Activated naive CD8-positive, alpha-beta T cell treated with anti-CD3 and anti-CD28 coated beads, Interleukin-2, amount 50 U/mL, for 24 hours (primary cell): ENCODE results near the gene ITPR3.

Source experiments
- ATAC-seq: fragments of 150-1000 bp; cut with Tn5 transposase; one replicate; pipeline ENCODE4 v1.10.0; 2021
- DNase-seq: peaks from one replicate; pipeline ENCODE4 v3.0.0; 2021
- H3K27ac Mint-ChIP-seq: one replicate; pipeline ENCODE4 v1.8.0; 2021; ENCODE audit warnings: mild to moderate bottlenecking, mixed read lengths
- H3K27me3 Mint-ChIP-seq: one replicate; pipeline ENCODE4 v1.8.0; 2021; ENCODE audit warnings: mixed read lengths
- H3K36me3 Mint-ChIP-seq: one replicate; pipeline ENCODE4 v1.8.0; 2021; ENCODE audit warnings: low read depth, mixed read lengths
- H3K4me1 Mint-ChIP-seq: one replicate; pipeline ENCODE4 v1.8.0; 2021; ENCODE audit warnings: mixed read lengths
- H3K4me3 Mint-ChIP-seq: one replicate; pipeline ENCODE4 v1.8.0; 2021; ENCODE audit warnings: mild to moderate bottlenecking, moderate library complexity, mixed read lengths
- H3K9me3 Mint-ChIP-seq: one replicate; pipeline ENCODE4 v1.8.0; 2021; ENCODE audit warnings: mixed read lengths

ITPR3 gene

DNA sequence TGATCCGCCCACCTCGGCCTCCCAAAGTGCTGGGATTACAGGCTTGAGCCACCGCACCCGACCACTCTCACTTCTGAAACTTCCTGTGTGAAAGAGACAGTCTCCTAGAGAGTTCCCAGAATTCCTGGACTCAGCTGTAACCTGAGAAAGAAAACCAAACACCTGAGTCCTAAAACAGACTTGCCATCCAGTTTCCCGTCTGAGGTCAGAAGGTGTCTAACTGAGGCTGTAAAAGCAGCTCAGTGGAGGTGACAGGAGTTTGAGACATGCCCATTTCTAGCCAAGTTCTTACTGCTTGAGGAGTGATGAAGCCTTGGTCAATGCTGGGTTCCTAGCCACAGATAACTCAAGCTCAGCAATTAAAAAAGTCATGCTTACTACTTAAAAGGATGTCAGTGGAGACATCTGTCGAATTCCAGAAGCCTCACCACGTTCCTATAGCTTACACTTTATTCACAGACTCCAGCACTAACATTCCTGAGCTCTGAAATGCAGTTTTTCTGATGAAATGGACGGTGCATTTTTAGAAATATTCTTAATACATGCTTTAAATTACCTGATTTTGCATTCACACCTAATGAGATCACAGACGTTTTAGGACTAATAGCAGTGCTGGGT, 84.3 kb downstream of the ITPR3 start:
- peaks cover 37% of the 10 kb centered on the region for H3K4me1 Mint-ChIP-seq
- DNase-seq, result no peak

DNA sequence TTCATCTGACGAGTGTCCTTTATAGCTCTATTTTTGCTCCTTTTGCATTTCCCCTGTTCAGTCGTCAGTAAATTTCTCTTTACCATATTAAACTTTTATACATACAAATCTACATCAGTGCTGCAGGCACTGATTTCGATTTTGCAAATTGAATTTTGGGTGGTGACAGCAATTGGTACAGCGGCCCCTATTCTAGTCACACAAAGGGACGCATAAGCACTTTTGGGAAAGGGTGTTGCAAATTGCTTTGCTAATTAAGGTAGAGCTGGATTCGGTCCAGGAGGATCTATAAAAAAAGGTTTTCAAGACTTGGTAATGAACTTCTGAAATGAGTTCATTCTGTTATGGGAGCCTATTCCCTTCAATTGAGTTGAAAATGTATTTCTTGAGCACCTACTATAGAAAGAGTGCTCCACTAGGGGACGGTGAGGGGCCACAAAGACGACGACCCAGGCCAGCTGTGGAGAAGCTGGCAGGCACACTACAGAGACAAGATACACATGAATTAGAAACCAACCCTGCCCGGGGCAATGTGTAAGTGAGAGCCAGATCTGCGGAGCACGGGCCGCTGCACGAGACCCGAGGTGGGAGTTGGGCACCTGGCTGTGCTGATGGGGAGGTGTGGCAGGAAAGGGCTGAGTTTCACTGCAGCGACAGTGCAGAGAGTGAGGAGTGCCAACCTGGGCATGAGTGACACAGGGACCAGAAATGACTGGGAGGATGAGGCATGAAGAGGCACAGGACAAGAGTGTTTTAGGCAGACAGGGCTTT, 85.0 kb downstream of the ITPR3 start:
- no peaks in the 10 kb centered on the region for H3K9me3 Mint-ChIP-seq

More for the DNA sequence above, 84.3 kb downstream of the ITPR3 start:
- Mint-ChIP-seq H3K27ac (no peak overlapping the region), H3K27me3 (no peaks in the 10 kb centered on the region), H3K36me3 (peaks cover 46% of the 10 kb centered on the region), H3K9me3 (no peaks in the 10 kb centered on the region), H3K4me3 (no peak overlapping the region)
- ATAC-seq, result no peak

GRCh38 chr6:33707771-33708170, 86.6 kb downstream of the ITPR3 start:
- H3K4me1 Mint-ChIP-seq, result peaks cover 46% of the 10 kb centered on the region
- no peaks in the 10 kb centered on the region for H3K9me3 Mint-ChIP-seq
- H3K27ac Mint-ChIP-seq, result no peak overlapping the region
- no peak overlapping the region for H3K4me3 Mint-ChIP-seq
- no peak for DNase-seq
- H3K27me3 Mint-ChIP-seq, result no peaks in the 10 kb centered on the region
- ATAC-seq, result no peak
- peaks cover 48% of the 10 kb centered on the region for H3K36me3 Mint-ChIP-seq

More for the DNA sequence above, 85.0 kb downstream of the ITPR3 start:
- no peak for DNase-seq
- no peak for ATAC-seq
- Mint-ChIP-seq H3K4me3 (no peak overlapping the region), H3K4me1 (peaks cover 41% of the 10 kb centered on the region), H3K27ac (no peak overlapping the region), H3K27me3 (no peaks in the 10 kb centered on the region), H3K36me3 (peaks cover 50% of the 10 kb centered on the region)

DNA sequence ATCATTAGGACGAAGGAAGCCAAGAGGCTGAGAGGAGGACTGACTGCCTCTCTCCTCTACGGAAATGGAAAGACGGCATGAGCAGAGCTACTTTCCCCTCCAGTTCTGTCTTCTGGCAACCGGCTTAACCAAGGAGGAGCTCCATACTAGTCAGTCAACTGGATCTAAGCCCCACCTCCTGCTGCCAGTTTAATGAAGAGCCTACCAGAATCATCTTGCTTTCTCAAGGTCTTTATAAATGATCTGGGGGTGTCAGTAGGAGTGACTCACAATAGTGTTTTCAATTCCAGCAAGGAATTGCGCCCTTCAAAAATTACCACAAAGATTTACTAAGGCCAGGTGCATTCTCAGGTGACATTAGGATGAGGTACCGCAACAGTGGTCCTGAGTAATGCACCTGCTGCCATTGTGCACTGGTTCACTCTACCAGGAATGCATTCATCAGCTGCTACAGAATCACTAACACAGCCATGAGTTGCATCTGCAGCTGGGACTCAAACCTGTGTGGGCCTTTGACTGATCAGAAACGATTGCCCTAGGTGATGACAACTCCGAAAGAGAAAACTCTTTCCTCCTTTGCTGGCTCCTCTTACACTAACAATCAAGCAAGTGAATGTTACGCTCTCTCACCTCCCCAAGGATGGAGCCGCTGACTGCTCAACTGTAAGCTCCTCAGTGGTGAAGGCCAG, 87.5 kb downstream of the ITPR3 start:
- peaks cover 46% of the 10 kb centered on the region for H3K4me1 Mint-ChIP-seq
- H3K36me3 Mint-ChIP-seq, result peaks cover 44% of the 10 kb centered on the region
- no peak overlapping the region for H3K27ac Mint-ChIP-seq
- no peak for DNase-seq
- H3K27me3 Mint-ChIP-seq, result no peaks in the 10 kb centered on the region
- H3K9me3 Mint-ChIP-seq, result no peaks in the 10 kb centered on the region
- no peak overlapping the region for H3K4me3 Mint-ChIP-seq
- no peak for ATAC-seq

- H3K9me3 Mint-ChIP-seq, result no peaks in the 10 kb centered on the region
- no peak overlapping the region for H3K27ac Mint-ChIP-seq
- H3K36me3 Mint-ChIP-seq, result peaks cover 36% of the 10 kb centered on the region
- peak overlapping the region; percentile 89 for H3K4me3 Mint-ChIP-seq
- peaks cover 46% of the 10 kb centered on the region for H3K4me1 Mint-ChIP-seq
- DNase-seq, result no peak
- no peaks in the 10 kb centered on the region for H3K27me3 Mint-ChIP-seq
- no peak for ATAC-seq
Measured at GRCh38 chr6:33709605-33710295, 88.6 kb downstream of the ITPR3 start.

DNA sequence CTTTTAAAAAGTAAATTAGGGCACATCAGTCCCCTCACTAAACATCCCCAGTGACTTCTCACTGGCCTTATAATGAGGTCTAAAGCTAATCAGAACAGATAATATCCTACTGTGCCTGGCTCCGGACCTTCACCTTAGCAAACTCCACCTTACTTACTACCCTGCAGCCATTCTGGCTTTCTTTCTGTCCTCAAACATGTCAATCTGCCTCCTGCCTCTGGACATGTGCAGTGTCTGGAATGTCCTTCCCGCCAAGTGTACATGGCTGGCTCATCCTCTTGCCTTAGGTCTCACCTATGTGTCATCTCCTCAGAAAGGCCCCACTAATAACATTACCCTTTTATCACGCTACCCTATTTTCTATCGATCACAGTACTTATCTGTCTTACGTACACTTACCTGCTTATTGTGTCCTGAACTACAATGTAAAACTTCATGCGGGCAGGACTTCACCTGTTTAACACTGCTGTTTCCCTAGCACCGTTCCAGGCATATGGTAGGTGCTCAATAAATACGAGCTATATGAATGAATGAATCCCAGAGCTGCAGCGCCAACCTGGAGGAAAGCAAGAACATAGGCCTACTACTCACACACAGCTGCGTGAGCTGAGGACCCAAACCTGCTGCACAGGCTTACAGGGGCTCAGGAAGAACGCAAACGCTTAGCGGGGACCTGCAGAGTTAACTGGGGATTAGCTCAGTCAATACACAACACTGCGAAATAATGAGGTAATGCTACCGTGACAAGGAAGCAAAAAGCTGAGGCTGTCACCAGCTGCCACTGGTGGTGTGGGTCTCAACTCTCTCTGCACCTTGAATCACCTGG, 89.4 kb downstream of the ITPR3 start:
- DNase-seq, result no peak
- Mint-ChIP-seq H3K4me1 (peaks cover 46% of the 10 kb centered on the region), H3K36me3 (peaks cover 35% of the 10 kb centered on the region)

GRCh38 chr6:33711140-33712129, 90.3 kb downstream of the ITPR3 start, which contains the start of gene UQCC2:
UQCC2 (minus strand) TSS chr6:33711700; CDS start chr6:33711686, 14 bp downstream.
- peak; percentile 95 for ATAC-seq
- H3K9me3 Mint-ChIP-seq, result no peaks in the 10 kb centered on the region
- H3K27ac Mint-ChIP-seq, result peak within 1 kb of the TSS; percentile 98
- peaks cover 34% of the 10 kb centered on the region for H3K36me3 Mint-ChIP-seq
- DNase-seq, result peak; percentile 98
- peak within 1 kb of the TSS; percentile 89 for H3K4me3 Mint-ChIP-seq
- no peaks in the 10 kb centered on the region for H3K27me3 Mint-ChIP-seq
- peaks cover 44% of the 10 kb centered on the region for H3K4me1 Mint-ChIP-seq

More for the DNA sequence above, 89.4 kb downstream of the ITPR3 start:
- ATAC-seq, result no peak
- peak overlapping the region; percentile 98 for H3K27ac Mint-ChIP-seq
- H3K27me3 Mint-ChIP-seq, result no peaks in the 10 kb centered on the region
- H3K4me3 Mint-ChIP-seq, result peak overlapping the region; percentile 89
- H3K9me3 Mint-ChIP-seq, result no peaks in the 10 kb centered on the region

GRCh38 chr6:33712914-33713313, 91.8 kb downstream of the ITPR3 start:
- no peak for DNase-seq
- H3K36me3 Mint-ChIP-seq, result peaks cover 29% of the 10 kb centered on the region
- H3K9me3 Mint-ChIP-seq, result no peaks in the 10 kb centered on the region
- H3K4me3 Mint-ChIP-seq, result no peak overlapping the region
- ATAC-seq, result no peak
- no peaks in the 10 kb centered on the region for H3K27me3 Mint-ChIP-seq
- H3K4me1 Mint-ChIP-seq, result peaks cover 40% of the 10 kb centered on the region
- no peak overlapping the region for H3K27ac Mint-ChIP-seq

DNA sequence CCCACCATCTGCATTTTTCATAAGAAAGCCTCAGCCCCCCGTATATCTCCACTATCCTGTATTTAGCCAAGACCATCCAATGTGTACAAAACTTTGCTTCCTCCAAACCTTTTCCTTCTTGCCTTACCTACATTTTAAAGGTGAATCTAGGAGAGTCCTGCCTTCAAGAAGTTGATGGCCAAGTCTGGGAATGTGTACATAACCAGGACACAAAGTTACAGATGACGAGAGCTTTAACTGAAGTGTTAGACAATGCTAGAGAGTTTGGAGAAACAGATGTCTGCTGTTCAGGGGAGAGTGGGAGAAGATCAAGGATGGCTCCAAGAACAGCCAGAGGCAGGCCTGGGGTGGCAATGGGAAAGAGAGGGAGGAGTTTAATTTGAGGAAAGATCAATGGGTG, 92.7 kb downstream of the ITPR3 start:
- Mint-ChIP-seq H3K36me3 (peaks cover 20% of the 10 kb centered on the region), H3K27ac (no peak overlapping the region), H3K9me3 (no peaks in the 10 kb centered on the region), H3K4me1 (peaks cover 35% of the 10 kb centered on the region), H3K27me3 (no peaks in the 10 kb centered on the region), H3K4me3 (no peak overlapping the region)
- no peak for ATAC-seq
- no peak for DNase-seq

GRCh38 chr6:33714385-33715040, 93.4 kb downstream of the ITPR3 start:
- DNase-seq, result no peak
- no peak overlapping the region for H3K27ac Mint-ChIP-seq
- peaks cover 13% of the 10 kb centered on the region for H3K36me3 Mint-ChIP-seq
- no peak for ATAC-seq
- H3K9me3 Mint-ChIP-seq, result no peaks in the 10 kb centered on the region
- H3K4me1 Mint-ChIP-seq, result peaks cover 29% of the 10 kb centered on the region
- no peak overlapping the region for H3K4me3 Mint-ChIP-seq
- H3K27me3 Mint-ChIP-seq, result no peaks in the 10 kb centered on the region

DNA sequence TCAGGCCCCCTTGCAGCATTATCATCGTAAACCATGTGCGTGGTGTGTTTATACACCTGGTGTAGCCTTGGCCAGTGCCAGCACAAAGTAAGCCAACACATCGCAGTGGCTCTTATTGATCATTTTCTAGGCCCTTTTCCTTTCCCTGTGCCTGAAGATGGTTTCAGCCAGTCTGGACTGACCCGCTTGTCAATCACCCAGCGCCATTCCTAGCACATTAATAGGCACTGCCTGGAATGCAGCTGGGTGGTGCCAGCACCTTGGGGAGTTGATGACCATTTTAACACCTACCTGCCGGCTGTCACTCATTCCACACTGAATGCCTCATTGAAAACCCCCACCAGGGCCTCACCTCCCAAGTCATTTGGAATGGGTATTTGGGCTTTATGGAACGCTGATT, 95.3 kb downstream of the ITPR3 start:
- no peaks in the 10 kb centered on the region for H3K36me3 Mint-ChIP-seq
- H3K9me3 Mint-ChIP-seq, result no peaks in the 10 kb centered on the region
- no peak overlapping the region for H3K27ac Mint-ChIP-seq
- H3K4me1 Mint-ChIP-seq, result peaks cover 15% of the 10 kb centered on the region
- H3K27me3 Mint-ChIP-seq, result no peaks in the 10 kb centered on the region
- no peak for DNase-seq
- H3K4me3 Mint-ChIP-seq, result no peak overlapping the region
- ATAC-seq, result no peak

DNA sequence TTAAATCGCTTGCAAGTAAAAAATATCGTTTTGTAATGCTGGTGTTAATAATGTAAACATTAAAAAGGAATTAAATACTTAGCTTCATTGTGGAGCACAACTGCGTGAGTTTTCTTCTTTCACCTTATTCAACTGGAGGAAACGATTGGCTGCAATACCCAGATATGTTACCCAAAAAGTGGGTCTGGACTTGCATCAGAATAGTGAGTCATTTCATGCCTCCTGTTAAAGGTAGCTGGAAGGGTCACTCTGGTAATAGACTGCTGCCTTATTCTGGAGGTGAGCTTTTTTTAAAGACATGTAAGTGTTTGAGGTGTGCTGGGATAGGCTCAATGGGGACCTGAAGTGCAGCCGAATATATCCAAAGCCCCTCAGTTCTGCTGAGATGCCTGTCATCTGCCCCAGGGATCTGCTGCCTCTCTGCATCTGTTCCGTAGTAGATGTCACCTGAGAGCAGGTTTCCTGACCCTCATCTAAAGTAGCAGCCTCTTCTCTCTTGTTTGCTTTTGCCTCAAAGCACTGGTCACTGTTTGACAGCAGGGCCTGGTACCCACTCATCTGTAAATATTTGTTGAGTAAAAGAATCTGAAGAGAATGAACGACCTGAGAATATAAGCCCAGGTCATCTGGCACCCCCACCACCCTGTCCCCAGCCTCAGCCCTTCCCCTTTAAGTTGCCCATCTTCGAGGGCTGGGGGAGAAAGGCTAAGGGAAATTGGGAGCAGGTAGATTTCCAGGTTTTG, 95.9 kb downstream of the ITPR3 start:
- no peaks in the 10 kb centered on the region for H3K27me3 Mint-ChIP-seq
- peaks cover 8% of the 10 kb centered on the region for H3K4me1 Mint-ChIP-seq
- ATAC-seq (no peak), DNase-seq (no peak)
- no peaks in the 10 kb centered on the region for H3K36me3 Mint-ChIP-seq
- no peaks in the 10 kb centered on the region for H3K9me3 Mint-ChIP-seq
- H3K27ac Mint-ChIP-seq, result no peak overlapping the region
- no peak overlapping the region for H3K4me3 Mint-ChIP-seq
